ENCODE measurements around the gene ZCCHC2. TPM values are rescaled to one million over a fixed set of nuclear protein-coding genes. Genes with fewer than 3 reads are reported as not detected.

The ZCCHC2 gene
- total RNA-seq, 1 donor from 2014 or later, result 10.7 TPM

DNA sequence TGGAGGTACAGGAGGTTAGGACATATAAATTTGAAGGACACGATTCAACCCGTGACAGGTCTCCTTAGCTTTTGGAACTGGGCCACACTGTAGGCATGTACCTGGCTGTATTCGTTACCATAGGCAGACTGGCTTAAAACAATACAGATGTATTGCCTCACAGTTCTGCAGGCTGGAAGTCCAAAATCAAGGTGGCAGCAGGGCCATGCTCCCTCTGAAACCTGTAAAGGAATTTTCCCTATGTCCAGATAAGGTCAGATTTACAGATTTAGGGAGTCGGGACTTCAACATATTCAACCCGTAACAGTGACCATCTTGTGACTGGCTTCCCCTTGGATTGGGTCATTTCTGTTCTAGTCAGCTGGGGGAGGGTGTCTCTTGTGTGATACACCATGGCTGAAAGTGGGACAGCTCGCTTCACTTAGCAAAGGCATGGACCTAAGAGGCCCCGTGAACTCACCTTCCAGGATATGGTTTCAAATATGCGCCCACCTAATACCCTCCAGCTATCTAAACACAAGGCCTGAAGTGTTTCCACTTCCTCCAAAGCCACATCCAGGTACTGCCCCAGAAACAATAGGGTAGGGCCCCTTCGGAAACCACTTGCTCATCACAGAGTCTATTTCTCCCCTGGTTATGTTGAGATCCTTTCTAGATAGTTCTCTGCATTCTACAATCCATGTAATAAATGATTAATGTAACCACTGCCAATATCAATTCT is 85.0 kb downstream of the ZCCHC2 start:
- H3K4me3 ChIP-seq (ENCODE audit: low read depth, low read length), result no peak overlapping the region
- TF ChIP-seq, protein P1, sequence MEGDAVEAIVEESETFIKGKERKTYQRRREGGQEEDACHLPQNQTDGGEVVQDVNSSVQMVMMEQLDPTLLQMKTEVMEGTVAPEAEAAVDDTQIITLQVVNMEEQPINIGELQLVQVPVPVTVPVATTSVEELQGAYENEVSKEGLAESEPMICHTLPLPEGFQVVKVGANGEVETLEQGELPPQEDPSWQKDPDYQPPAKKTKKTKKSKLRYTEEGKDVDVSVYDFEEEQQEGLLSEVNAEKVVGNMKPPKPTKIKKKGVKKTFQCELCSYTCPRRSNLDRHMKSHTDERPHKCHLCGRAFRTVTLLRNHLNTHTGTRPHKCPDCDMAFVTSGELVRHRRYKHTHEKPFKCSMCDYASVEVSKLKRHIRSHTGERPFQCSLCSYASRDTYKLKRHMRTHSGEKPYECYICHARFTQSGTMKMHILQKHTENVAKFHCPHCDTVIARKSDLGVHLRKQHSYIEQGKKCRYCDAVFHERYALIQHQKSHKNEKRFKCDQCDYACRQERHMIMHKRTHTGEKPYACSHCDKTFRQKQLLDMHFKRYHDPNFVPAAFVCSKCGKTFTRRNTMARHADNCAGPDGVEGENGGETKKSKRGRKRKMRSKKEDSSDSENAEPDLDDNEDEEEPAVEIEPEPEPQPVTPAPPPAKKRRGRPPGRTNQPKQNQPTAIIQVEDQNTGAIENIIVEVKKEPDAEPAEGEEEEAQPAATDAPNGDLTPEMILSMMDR (IDR thresholded peaks at IDR 0.05; ENCODE audit: insufficient read depth, low read length, poor library complexity, severe bottlenecking), result no peak
- H3K27me3 ChIP-seq (ENCODE audit: control insufficient read depth, insufficient read depth, low read length), result peaks cover 16% of the 10 kb centered on the region
- no peaks in the 10 kb centered on the region for H3K36me3 ChIP-seq (ENCODE audit: control insufficient read depth, insufficient read depth, low read length)
- DNase-seq (ENCODE audit: low read depth), result no peak

DNA sequence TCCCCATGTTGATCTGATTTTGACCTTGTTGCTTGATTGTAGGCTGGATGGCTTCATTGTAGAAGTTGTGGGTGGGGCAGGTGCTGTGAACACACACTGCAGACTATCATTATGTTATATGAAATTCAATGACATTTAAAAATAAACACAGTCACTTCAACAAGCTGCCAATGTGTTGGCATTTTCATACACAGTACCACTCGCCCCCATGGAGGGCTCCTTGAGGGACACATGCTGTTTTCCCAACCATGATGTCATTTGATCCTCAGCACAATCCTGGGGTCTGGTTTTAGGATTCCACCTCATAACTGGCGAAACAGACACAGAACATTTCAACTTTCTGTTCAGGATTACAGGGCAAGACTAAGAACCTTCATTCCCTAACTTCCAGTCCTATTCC is 86.9 kb downstream of the ZCCHC2 start:
- TF ChIP-seq, protein P1 (IDR thresholded peaks at IDR 0.05; ENCODE audit: insufficient read depth, low read length, poor library complexity, severe bottlenecking), result no peak
- DNase-seq (ENCODE audit: low read depth), result no peak
- no peaks in the 10 kb centered on the region for H3K36me3 ChIP-seq (ENCODE audit: control insufficient read depth, insufficient read depth, low read length)
- peaks cover 19% of the 10 kb centered on the region for H3K27me3 ChIP-seq (ENCODE audit: control insufficient read depth, insufficient read depth, low read length)
- no peak overlapping the region for H3K4me3 ChIP-seq (ENCODE audit: low read depth, low read length)

DNA sequence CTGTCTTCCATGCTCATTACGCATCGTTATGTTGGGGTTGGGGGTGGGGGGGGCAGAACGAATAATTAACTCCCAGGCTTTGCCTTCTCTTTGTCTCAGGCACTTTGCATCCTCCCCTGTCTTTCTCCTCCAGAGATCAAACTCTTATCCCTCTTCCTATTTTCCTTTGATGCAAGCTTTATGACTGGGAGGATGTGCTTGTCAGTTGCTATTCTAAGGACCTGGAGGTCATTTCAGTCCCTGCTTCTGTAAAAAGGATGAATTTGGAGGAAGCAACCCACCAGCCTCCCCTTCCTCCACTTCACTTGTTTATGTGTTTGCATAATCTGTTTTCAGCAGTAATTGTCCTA is 87.5 kb downstream of the ZCCHC2 start:
- Histone ChIP-seq H3K27me3 (ENCODE audit: control insufficient read depth, insufficient read depth, low read length) (peaks cover 19% of the 10 kb centered on the region), H3K36me3 (ENCODE audit: control insufficient read depth, insufficient read depth, low read length) (no peaks in the 10 kb centered on the region), H3K4me3 (ENCODE audit: low read depth, low read length) (no peak overlapping the region)
- TF ChIP-seq, protein P1 (IDR thresholded peaks at IDR 0.05; ENCODE audit: insufficient read depth, low read length, poor library complexity, severe bottlenecking), result no peak
- DNase-seq (ENCODE audit: low read depth), result no peak

DNA sequence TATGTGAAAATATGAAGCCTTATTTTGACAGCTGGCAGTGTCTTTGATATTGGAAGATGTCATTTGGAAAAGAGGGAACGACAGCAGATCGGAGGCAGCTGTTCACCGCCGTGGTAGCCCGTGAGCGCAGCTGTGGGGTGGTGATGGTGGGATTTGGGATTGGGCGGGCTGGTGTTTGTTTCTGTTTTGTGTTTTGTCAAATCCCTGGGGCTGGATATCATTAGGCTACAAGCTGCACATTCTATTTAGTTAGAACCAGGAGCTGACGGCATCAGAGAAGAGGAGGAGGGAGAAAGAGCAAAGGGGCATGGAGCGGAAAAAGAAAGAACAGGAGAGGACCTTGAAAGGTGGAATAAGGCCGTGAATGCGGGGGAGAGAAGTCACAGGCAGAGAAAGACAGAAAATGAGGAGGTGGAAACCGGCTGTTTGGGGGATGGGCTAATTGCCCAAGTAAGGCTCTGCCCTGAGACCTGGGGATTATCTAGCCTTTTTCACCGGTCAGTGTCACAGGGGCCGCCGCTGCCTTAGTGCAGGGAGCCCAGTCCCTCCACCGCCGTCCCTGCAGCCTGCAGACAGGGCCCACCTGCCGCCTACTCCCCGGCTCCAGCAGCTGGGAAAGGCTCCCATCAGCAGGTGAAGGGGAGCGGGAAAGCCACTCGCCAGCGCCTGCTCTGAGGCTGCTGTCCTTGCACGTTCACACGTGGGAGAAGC is 88.0 kb downstream of the ZCCHC2 start:
- peaks cover 19% of the 10 kb centered on the region for H3K27me3 ChIP-seq (ENCODE audit: control insufficient read depth, insufficient read depth, low read length)
- no peaks in the 10 kb centered on the region for H3K36me3 ChIP-seq (ENCODE audit: control insufficient read depth, insufficient read depth, low read length)
- TF ChIP-seq, protein P1 (IDR thresholded peaks at IDR 0.05; ENCODE audit: insufficient read depth, low read length, poor library complexity, severe bottlenecking), result no peak
- peak overlapping the region; percentile 27 for H3K4me3 ChIP-seq (ENCODE audit: low read depth, low read length)
- no peak for DNase-seq (ENCODE audit: low read depth)

DNA sequence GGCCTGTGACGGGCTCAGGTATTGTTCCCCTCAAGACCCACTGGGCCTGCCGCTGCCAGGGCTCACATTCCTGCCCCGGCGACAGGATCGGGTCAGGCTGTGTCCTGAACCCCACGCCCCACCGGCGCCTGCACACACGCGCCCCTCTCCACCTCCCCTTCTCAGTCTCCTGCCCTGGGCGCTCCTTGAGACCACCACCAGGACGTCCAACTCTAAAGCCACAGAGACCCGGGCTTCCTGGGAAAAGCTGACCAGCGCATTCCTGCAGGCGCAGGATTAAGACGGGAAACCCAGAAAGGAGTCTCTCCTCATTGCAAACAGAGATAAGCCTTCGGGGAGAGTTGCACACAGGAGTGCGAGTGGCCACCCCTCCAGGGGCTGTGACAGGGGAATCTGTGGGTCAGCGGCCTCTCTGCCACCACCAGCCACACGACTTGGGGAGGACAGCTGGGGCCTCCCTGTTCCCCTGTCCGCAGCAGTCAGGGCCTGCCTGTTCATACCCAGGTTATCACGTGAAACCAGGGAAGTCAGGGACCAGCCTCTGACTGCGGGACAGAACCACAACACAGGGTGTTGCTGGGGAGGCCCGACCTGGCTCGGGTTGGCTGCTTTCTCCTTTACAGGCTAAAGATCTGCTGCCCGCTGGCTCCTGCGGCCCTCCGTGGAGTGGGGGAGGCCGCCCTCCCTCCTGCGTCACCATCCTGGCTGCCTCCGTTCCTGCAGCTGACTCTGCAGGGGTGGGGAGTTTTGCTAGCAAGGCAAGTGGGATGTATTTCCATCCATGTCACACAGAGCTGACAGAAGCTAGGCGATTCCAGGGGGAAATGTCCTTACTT is 88.8 kb downstream of the ZCCHC2 start:
- peak overlapping the region; percentile 27 for H3K4me3 ChIP-seq (ENCODE audit: low read depth, low read length)
- DNase-seq (ENCODE audit: low read depth), result no peak
- TF ChIP-seq, protein P1 (IDR thresholded peaks at IDR 0.05; ENCODE audit: insufficient read depth, low read length, poor library complexity, severe bottlenecking), result no peak
- H3K27me3 ChIP-seq (ENCODE audit: control insufficient read depth, insufficient read depth, low read length), result peaks cover 21% of the 10 kb centered on the region
- no peaks in the 10 kb centered on the region for H3K36me3 ChIP-seq (ENCODE audit: control insufficient read depth, insufficient read depth, low read length)

Data from kidney epithelial cell (primary cell).